ENCODE results near the gene MRPL39.

MRPL39 gene

DNA sequence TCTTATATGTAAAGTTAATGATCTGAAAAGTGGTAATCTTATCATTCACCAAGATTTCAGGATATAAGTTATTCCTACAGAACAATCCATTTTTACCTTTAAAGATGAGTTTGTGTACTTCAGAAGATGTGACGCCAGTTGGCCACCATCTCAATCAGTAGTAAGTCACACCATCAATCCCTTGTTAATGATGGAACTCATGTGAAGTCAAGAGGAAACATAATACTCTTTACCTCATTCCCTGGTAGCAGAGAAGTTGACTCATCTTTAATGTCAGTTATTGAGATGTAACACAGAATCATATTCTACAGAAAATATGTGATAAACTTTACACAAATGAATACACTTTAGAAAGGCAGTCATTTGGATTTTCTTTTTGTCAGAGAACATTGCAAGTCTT lies 38.2 kb downstream of the MRPL39 start:
- ATAC-seq = 0 out of 3 replicates have a peak, but pooled peaks have one; percentile 20
- TF ChIP-seq ARNTL (CRISPR knock-in tag; IDR thresholded peaks at IDR 0.05; ENCODE audit: borderline replicate concordance, low read depth) (no peak), PPARA (CRISPR knock-in tag; IDR thresholded peaks at IDR 0.05; ENCODE audit: borderline replicate concordance) (no peak), TOX (CRISPR knock-in tag; IDR thresholded peaks at IDR 0.05; ENCODE audit: borderline replicate concordance) (peak; percentile 29; the same call in 1 of the 2 replicates), TCF4 (CRISPR knock-in tag; IDR thresholded peaks at IDR 0.05; ENCODE audit: borderline replicate concordance) (no peak), ZC3H10 (CRISPR knock-in tag; IDR thresholded peaks at IDR 0.05) (no peak), ZFP30 (CRISPR knock-in tag; IDR thresholded peaks at IDR 0.05) (no peak)

DNA sequence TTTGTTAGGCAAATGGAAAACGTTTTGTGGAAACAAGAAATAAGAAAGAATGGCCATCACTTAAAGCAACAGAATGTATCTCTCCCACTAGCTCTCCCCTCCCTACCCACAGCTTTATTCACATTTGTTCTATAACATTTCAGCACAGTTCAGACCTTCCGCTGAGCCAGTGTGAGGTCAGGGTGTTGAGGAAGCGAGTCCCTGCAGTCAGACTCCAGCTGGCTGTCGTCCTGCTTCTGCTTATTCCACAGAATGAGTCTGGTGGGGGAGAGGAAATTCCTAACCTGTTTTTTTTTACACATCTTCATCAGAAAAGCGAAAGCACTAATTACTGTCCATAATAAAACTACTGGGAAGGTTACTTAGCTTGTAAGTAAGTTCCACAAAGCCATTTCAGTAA lies 39.0 kb downstream of the MRPL39 start:
- ATAC-seq = no peak
- TF ChIP-seq ZNF565 (CRISPR knock-in tag; conservative IDR thresholded peaks at IDR 0.05; ENCODE audit: low read depth) = no peak
- TF ChIP-seq, protein P1, sequence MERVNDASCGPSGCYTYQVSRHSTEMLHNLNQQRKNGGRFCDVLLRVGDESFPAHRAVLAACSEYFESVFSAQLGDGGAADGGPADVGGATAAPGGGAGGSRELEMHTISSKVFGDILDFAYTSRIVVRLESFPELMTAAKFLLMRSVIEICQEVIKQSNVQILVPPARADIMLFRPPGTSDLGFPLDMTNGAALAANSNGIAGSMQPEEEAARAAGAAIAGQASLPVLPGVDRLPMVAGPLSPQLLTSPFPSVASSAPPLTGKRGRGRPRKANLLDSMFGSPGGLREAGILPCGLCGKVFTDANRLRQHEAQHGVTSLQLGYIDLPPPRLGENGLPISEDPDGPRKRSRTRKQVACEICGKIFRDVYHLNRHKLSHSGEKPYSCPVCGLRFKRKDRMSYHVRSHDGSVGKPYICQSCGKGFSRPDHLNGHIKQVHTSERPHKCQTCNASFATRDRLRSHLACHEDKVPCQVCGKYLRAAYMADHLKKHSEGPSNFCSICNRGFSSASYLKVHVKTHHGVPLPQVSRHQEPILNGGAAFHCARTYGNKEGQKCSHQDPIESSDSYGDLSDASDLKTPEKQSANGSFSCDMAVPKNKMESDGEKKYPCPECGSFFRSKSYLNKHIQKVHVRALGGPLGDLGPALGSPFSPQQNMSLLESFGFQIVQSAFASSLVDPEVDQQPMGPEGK (CRISPR knock-in tag; IDR thresholded peaks at IDR 0.05; ENCODE audit: borderline replicate concordance) = no peak
- TF ChIP-seq, protein P2, sequence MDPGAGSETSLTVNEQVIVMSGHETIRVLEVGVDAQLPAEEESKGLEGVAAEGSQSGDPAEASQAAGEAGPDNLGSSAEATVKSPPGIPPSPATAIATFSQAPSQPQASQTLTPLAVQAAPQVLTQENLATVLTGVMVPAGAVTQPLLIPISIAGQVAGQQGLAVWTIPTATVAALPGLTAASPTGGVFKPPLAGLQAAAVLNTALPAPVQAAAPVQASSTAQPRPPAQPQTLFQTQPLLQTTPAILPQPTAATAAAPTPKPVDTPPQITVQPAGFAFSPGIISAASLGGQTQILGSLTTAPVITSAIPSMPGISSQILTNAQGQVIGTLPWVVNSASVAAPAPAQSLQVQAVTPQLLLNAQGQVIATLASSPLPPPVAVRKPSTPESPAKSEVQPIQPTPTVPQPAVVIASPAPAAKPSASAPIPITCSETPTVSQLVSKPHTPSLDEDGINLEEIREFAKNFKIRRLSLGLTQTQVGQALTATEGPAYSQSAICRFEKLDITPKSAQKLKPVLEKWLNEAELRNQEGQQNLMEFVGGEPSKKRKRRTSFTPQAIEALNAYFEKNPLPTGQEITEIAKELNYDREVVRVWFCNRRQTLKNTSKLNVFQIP (CRISPR knock-in tag; IDR thresholded peaks at IDR 0.05; ENCODE audit: borderline replicate concordance, low read depth) = no peak

DNA sequence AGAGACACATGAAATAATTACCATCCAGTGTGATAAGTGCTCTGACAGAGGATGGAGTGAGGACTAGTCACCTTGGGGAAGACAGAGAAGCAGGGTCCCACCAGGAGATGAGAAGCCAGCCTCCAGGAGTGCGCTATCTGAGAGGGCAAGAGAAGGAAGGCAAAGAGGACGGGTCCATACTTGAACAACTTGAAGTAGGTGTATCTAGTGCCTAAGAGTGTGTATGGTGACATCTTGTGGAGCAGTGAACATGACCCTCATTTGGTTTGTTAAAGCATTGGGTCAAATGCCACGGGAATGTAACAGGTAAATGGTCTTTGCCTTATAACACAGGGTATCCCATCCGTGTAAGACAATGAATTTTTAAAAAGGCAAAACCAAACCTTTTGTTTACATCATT lies 39.8 kb downstream of the MRPL39 start:
- ATAC-seq = no peak
- TF ChIP-seq, protein P3, sequence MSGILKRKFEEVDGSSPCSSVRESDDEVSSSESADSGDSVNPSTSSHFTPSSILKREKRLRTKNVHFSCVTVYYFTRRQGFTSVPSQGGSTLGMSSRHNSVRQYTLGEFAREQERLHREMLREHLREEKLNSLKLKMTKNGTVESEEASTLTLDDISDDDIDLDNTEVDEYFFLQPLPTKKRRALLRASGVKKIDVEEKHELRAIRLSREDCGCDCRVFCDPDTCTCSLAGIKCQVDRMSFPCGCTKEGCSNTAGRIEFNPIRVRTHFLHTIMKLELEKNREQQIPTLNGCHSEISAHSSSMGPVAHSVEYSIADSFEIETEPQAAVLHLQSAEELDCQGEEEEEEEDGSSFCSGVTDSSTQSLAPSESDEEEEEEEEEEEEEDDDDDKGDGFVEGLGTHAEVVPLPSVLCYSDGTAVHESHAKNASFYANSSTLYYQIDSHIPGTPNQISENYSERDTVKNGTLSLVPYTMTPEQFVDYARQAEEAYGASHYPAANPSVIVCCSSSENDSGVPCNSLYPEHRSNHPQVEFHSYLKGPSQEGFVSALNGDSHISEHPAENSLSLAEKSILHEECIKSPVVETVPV (CRISPR knock-in tag; IDR thresholded peaks at IDR 0.05) = no peak
- TF ChIP-seq TCF4 (CRISPR knock-in tag; IDR thresholded peaks at IDR 0.05; ENCODE audit: borderline replicate concordance) (no peak), ARNTL (CRISPR knock-in tag; IDR thresholded peaks at IDR 0.05; ENCODE audit: borderline replicate concordance, low read depth) (no peak), CSDC2 (CRISPR knock-in tag; IDR thresholded peaks at IDR 0.05) (no peak), ZFP3 (CRISPR knock-in tag; IDR thresholded peaks at IDR 0.05) (no peak), BACH2 (CRISPR knock-in tag; IDR thresholded peaks at IDR 0.05; ENCODE audit: borderline replicate concordance) (no peak), ZNF8 (CRISPR knock-in tag; IDR thresholded peaks at IDR 0.05) (no peak), ZNF70 (CRISPR knock-in tag; IDR thresholded peaks at IDR 0.05) (no peak), ZNF565 (CRISPR knock-in tag; conservative IDR thresholded peaks at IDR 0.05; ENCODE audit: low read depth) (no peak), ZFP30 (CRISPR knock-in tag; IDR thresholded peaks at IDR 0.05) (no peak), RARB (CRISPR knock-in tag; IDR thresholded peaks at IDR 0.05) (no peak), ZC3H10 (CRISPR knock-in tag; IDR thresholded peaks at IDR 0.05) (no peak), SNAI2 (CRISPR knock-in tag; IDR thresholded peaks at IDR 0.05) (no peak), ISL1 (CRISPR knock-in tag; IDR thresholded peaks at IDR 0.05) (no peak), PPARA (CRISPR knock-in tag; IDR thresholded peaks at IDR 0.05; ENCODE audit: borderline replicate concordance) (no peak), GLIS3 (CRISPR knock-in tag; IDR thresholded peaks at IDR 0.05) (no peak)
- TF ChIP-seq, protein P1 (CRISPR knock-in tag; IDR thresholded peaks at IDR 0.05; ENCODE audit: borderline replicate concordance) = no peak
- TF ChIP-seq, protein P2 (CRISPR knock-in tag; IDR thresholded peaks at IDR 0.05; ENCODE audit: borderline replicate concordance, low read depth) = no peak

DNA sequence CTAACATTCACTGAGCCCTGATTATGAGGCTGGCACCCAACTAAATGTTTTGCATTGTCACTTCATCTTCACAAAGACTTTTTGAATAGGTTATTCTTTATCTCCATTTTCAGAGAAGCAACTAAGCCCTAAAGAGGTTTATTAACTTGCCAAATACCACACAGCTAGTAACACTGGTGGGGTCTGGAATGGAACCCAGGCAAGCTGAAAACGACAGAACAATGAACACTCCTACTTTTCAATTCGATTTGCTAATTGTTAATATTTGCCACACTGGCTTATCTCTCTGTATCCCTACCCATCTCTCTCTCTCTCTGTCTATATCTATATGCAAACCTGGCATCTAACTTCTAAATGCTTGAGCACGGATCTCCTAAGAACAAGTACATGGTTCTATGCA lies 40.6 kb downstream of the MRPL39 start:
- ATAC-seq = no peak
- TF ChIP-seq, protein P4, sequence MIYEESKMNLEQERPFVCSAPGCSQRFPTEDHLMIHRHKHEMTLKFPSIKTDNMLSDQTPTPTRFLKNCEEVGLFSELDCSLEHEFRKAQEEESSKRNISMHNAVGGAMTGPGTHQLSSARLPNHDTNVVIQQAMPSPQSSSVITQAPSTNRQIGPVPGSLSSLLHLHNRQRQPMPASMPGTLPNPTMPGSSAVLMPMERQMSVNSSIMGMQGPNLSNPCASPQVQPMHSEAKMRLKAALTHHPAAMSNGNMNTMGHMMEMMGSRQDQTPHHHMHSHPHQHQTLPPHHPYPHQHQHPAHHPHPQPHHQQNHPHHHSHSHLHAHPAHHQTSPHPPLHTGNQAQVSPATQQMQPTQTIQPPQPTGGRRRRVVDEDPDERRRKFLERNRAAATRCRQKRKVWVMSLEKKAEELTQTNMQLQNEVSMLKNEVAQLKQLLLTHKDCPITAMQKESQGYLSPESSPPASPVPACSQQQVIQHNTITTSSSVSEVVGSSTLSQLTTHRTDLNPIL (CRISPR knock-in tag; IDR thresholded peaks at IDR 0.05; ENCODE audit: low read depth) = no peak
- TF ChIP-seq GLIS3 (CRISPR knock-in tag; IDR thresholded peaks at IDR 0.05) (no peak), OSR1 (CRISPR knock-in tag; IDR thresholded peaks at IDR 0.05) (no peak), PPARA (CRISPR knock-in tag; IDR thresholded peaks at IDR 0.05; ENCODE audit: borderline replicate concordance) (no peak), ESRRG (CRISPR knock-in tag; IDR thresholded peaks at IDR 0.05) (no peak)
- TF ChIP-seq, protein P5, sequence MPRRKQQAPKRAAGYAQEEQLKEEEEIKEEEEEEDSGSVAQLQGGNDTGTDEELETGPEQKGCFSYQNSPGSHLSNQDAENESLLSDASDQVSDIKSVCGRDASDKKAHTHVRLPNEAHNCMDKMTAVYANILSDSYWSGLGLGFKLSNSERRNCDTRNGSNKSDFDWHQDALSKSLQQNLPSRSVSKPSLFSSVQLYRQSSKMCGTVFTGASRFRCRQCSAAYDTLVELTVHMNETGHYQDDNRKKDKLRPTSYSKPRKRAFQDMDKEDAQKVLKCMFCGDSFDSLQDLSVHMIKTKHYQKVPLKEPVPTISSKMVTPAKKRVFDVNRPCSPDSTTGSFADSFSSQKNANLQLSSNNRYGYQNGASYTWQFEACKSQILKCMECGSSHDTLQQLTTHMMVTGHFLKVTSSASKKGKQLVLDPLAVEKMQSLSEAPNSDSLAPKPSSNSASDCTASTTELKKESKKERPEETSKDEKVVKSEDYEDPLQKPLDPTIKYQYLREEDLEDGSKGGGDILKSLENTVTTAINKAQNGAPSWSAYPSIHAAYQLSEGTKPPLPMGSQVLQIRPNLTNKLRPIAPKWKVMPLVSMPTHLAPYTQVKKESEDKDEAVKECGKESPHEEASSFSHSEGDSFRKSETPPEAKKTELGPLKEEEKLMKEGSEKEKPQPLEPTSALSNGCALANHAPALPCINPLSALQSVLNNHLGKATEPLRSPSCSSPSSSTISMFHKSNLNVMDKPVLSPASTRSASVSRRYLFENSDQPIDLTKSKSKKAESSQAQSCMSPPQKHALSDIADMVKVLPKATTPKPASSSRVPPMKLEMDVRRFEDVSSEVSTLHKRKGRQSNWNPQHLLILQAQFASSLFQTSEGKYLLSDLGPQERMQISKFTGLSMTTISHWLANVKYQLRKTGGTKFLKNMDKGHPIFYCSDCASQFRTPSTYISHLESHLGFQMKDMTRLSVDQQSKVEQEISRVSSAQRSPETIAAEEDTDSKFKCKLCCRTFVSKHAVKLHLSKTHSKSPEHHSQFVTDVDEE (CRISPR knock-in tag; IDR thresholded peaks at IDR 0.05) = no peak

Data from SK-N-SH treated with all-trans-retinoic acid at 6 μM for 48 hours (cell line).